Activated naive CD8-positive, alpha-beta T cell treated with anti-CD3 and anti-CD28 coated beads, Interleukin-2, amount 10 ng/mL, durations not matched to agents 7 days and 5 days (primary cell): ENCODE data around the gene PLEKHA7. TPM values are rescaled to one million over a fixed set of nuclear protein-coding genes. Genes with fewer than 3 reads are reported as not detected.
A peak's percentile ranks its signal among the peaks of the same experiment; 100 is the strongest.

ENCODE experiments used
- ATAC-seq: fragments of 150-1000 bp; cut with Tn5 transposase; one replicate; pipeline ENCODE4 v1.10.0; 2021; ENCODE audit warnings: low read depth, moderate library complexity
- POLR2A ChIA-PET: fragments of 350-600 bp; sonication (Branson Sonifier 250); formaldehyde crosslinking; loops from one replicate; lab custom pipeline; 2021; ENCODE audit warnings: antibody characterized with exemption; lab: Charles Lee
- DNase-seq: peaks from one replicate; pipeline ENCODE4 v3.0.0; 2021
- H3K27ac Mint-ChIP-seq: one replicate; pipeline ENCODE4 v1.8.0; 2022; ENCODE audit warnings: mild to moderate bottlenecking, mixed read lengths
- H3K27me3 Mint-ChIP-seq: one replicate; pipeline ENCODE4 v1.8.0; 2022; ENCODE audit warnings: mild to moderate bottlenecking, moderate library complexity, mixed read lengths
- H3K36me3 Mint-ChIP-seq: one replicate; pipeline ENCODE4 v1.8.0; 2021; ENCODE audit warnings: mild to moderate bottlenecking, mixed read lengths
- H3K4me1 Mint-ChIP-seq: one replicate; pipeline ENCODE4 v1.8.0; 2021; ENCODE audit warnings: mixed read lengths
- H3K4me3 Mint-ChIP-seq: one replicate; pipeline ENCODE4 v1.8.0; 2022; ENCODE audit warnings: mild to moderate bottlenecking, moderate library complexity, mixed read lengths
- H3K9me3 Mint-ChIP-seq: one replicate; pipeline ENCODE4 v1.8.0; 2021; ENCODE audit warnings: mixed read lengths
- total RNA-seq, 2 experiments: library from RNA; stranded (reverse); gene quantifications; one replicate each; pipeline ENCODE4 v1.2.3, GENCODE V29; 2021

The PLEKHA7 gene
- total RNA-seq, 2 experiments from 2014 or later = 1.2 to 2.0 TPM

DNA sequence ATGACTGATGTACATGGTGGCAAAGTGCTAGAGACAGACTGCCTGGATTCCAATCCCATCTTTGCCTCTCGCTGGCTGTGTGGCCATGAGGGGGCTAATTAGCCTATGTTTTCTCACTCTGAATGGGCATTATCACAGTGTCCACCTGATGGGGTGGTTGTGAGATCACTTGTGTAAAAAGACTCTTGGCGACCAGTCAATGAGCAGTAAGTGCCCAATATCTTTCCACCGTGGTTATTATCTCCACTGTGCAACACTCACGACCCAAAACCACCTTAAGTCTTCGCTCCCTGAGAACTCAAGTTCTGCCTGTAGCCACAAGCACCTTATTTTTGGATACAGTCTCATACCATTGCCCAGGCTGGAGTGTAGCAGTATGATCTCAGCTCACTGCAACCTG is 52.1 kb downstream of the PLEKHA7 start:
- Mint-ChIP-seq H3K27me3 (peaks cover 3% of the 10 kb centered on the region), H3K9me3 (peaks cover 1% of the 10 kb centered on the region), H3K4me3 (no peak overlapping the region), H3K4me1 (peaks cover 15% of the 10 kb centered on the region), H3K36me3 (no peaks in the 10 kb centered on the region), H3K27ac (no peak overlapping the region)
- ATAC-seq (no peak), DNase-seq (no peak)
- POLR2A ChIA-PET = no interaction called here

GRCh38 chr11:16960250-16960649 is 54.0 kb downstream of the PLEKHA7 start:
- POLR2A ChIA-PET = no interaction called here
- H3K9me3 Mint-ChIP-seq = peaks cover 1% of the 10 kb centered on the region
- ATAC-seq (no peak), DNase-seq (no peak)
- no peak overlapping the region for H3K4me3 Mint-ChIP-seq
- H3K27me3 Mint-ChIP-seq = peaks cover 3% of the 10 kb centered on the region
- H3K36me3 Mint-ChIP-seq = no peaks in the 10 kb centered on the region
- H3K4me1 Mint-ChIP-seq = peaks cover 15% of the 10 kb centered on the region
- no peak overlapping the region for H3K27ac Mint-ChIP-seq

DNA sequence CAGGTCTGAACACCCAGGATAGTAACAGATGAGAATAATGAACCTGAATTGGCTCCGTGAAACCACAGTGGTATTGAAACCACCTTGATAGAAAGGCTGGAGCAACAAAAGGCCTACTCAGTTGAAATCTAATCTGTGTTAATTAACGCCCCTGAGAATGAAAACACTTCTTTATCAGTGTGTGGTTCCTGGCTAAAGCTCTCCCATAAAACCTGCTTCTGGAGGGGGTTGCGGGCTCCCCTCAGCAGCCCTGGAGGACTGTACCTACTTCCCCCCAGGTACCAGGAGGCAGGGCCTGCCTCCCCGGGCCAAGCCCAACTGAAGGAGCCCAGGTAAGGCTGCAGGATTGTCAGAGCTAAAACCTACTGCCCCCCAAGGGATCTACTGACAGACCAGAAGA is 54.6 kb downstream of the PLEKHA7 start:
- ATAC-seq (no peak), DNase-seq (no peak)
- Mint-ChIP-seq H3K36me3 (no peaks in the 10 kb centered on the region), H3K4me1 (peaks cover 15% of the 10 kb centered on the region), H3K4me3 (no peak overlapping the region), H3K9me3 (peaks cover 1% of the 10 kb centered on the region), H3K27me3 (peaks cover 3% of the 10 kb centered on the region), H3K27ac (no peak overlapping the region)
- POLR2A ChIA-PET = no interaction called here

- Mint-ChIP-seq H3K36me3 (no peaks in the 10 kb centered on the region), H3K27ac (no peak overlapping the region), H3K4me1 (peaks cover 8% of the 10 kb centered on the region), H3K4me3 (no peak overlapping the region), H3K27me3 (peaks cover 4% of the 10 kb centered on the region), H3K9me3 (no peaks in the 10 kb centered on the region)
- POLR2A ChIA-PET = no interaction called here
- no peak for DNase-seq
- no peak for ATAC-seq
Measured at GRCh38 chr11:16958833-16959232, 55.4 kb downstream of the PLEKHA7 start.

DNA sequence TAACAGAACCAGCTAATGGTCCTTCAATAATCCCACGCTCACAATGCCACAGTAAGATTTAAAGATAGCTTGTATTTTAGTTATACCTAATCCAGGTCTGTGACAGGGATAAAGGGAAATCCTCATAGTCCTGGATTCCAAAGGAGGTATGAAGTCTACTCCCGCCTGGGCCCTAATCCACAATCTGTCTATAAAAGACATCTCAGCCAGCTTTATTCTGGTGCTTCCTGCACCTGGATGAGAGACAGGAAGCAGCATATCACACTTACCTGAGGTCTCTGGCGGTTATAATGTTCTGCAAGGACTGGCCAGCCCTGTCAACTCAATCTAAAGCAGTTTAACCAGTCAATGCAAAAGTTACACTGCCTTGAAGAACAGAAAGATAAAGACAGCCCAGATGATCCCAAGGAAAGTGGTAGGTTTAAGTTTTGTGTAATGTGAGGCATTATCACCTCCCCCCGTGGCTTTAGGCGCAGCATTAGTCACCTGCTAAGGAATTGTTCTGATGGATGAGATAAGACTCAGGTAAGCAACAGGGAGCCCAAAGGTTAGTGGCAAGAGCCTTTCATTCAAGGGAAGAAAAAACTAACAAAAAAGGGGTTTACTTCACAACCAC is 57.6 kb downstream of the PLEKHA7 start:
- DNase-seq (no peak), ATAC-seq (no peak)
- peaks cover 7% of the 10 kb centered on the region for H3K27me3 Mint-ChIP-seq
- H3K36me3 Mint-ChIP-seq = no peaks in the 10 kb centered on the region
- no peaks in the 10 kb centered on the region for H3K4me1 Mint-ChIP-seq
- H3K27ac Mint-ChIP-seq = no peak overlapping the region
- no peaks in the 10 kb centered on the region for H3K9me3 Mint-ChIP-seq
- H3K4me3 Mint-ChIP-seq = no peak overlapping the region
- POLR2A ChIA-PET = no interaction called here

DNA sequence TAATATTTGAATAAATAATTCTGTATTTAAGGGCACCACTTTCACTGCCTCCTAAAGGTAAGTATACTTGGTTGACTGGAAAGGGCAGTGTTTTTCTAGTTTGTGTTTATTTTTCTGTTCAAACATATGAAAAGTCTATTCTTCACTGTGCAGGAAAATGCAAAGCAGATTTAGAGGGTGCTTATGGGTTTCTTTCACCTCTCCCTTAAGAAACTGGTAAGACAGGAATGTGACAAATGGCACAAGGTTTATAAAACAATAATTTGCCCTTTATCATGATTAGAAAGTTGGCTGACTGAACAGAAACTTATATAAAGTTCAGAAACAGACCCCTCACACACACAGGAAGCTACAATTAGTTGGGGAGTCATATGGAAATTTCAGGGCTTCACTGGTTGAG is 60.6 kb downstream of the PLEKHA7 start:
- POLR2A ChIA-PET = no interaction called here
- Mint-ChIP-seq H3K9me3 (no peaks in the 10 kb centered on the region), H3K4me3 (no peak overlapping the region), H3K4me1 (no peaks in the 10 kb centered on the region), H3K36me3 (no peaks in the 10 kb centered on the region), H3K27me3 (peaks cover 4% of the 10 kb centered on the region), H3K27ac (no peak overlapping the region)
- DNase-seq (no peak), ATAC-seq (no peak)

GRCh38 chr11:16946477-16947282 is 67.5 kb downstream of the PLEKHA7 start:
- Mint-ChIP-seq H3K4me3 (no peak overlapping the region), H3K36me3 (no peaks in the 10 kb centered on the region), H3K27ac (no peak overlapping the region), H3K9me3 (no peaks in the 10 kb centered on the region), H3K27me3 (no peaks in the 10 kb centered on the region), H3K4me1 (peaks cover 2% of the 10 kb centered on the region)
- POLR2A ChIA-PET = no interaction called here
- DNase-seq (no peak), ATAC-seq (no peak)

- POLR2A ChIA-PET = no interaction called here
- Mint-ChIP-seq H3K27ac (no peak overlapping the region), H3K36me3 (no peaks in the 10 kb centered on the region), H3K4me1 (peaks cover 2% of the 10 kb centered on the region), H3K4me3 (no peak overlapping the region), H3K9me3 (no peaks in the 10 kb centered on the region), H3K27me3 (no peaks in the 10 kb centered on the region)
- peak; percentile 85 for ATAC-seq
- peak; percentile 46 for DNase-seq
Measured at GRCh38 chr11:16945671-16946469, 68.3 kb downstream of the PLEKHA7 start.

GRCh38 chr11:16942911-16943310 is 71.3 kb downstream of the PLEKHA7 start:
- Mint-ChIP-seq H3K27ac (no peak overlapping the region), H3K27me3 (no peaks in the 10 kb centered on the region)
- DNase-seq = no peak

DNA sequence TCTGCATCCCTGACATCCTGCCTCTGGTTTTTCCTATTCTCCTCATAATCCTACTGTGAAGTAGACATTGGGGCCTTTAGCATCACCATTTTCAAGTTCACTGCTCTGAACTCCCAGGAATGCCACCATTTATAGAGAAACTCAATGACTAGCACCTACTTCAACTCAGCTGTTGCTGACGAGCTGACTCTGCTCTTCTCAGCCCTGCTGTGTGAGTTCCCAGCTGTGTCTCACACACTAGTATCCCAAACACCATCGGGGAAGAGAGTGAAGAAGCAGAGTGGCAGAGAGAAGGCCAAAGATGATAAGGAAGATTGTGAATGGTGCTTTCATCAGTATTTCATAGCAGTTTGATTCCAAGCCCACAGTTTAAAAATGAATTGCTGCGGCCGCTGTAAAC is 71.9 kb downstream of the PLEKHA7 start:
- Mint-ChIP-seq H3K4me3 (no peak overlapping the region), H3K27ac (no peak overlapping the region), H3K27me3 (no peaks in the 10 kb centered on the region), H3K4me1 (peaks cover 2% of the 10 kb centered on the region), H3K9me3 (no peaks in the 10 kb centered on the region), H3K36me3 (no peaks in the 10 kb centered on the region)
- ATAC-seq = no peak
- DNase-seq = no peak
- POLR2A ChIA-PET = no interaction called here

More at GRCh38 chr11:16942911-16943310, 71.3 kb downstream of the PLEKHA7 start:
- no peaks in the 10 kb centered on the region for H3K9me3 Mint-ChIP-seq
- POLR2A ChIA-PET = no interaction called here
- ATAC-seq = no peak
- H3K36me3 Mint-ChIP-seq = no peaks in the 10 kb centered on the region
- no peak overlapping the region for H3K4me3 Mint-ChIP-seq
- peaks cover 2% of the 10 kb centered on the region for H3K4me1 Mint-ChIP-seq

- Mint-ChIP-seq H3K27ac (no peak overlapping the region), H3K9me3 (no peaks in the 10 kb centered on the region), H3K4me3 (no peak overlapping the region), H3K27me3 (no peaks in the 10 kb centered on the region), H3K36me3 (no peaks in the 10 kb centered on the region), H3K4me1 (peaks cover 2% of the 10 kb centered on the region)
- ATAC-seq = no peak
- POLR2A ChIA-PET = no interaction called here
- no peak for DNase-seq
Measured at GRCh38 chr11:16941935-16942334, 72.3 kb downstream of the PLEKHA7 start.

GRCh38 chr11:16938061-16938460 is 76.2 kb downstream of the PLEKHA7 start:
- DNase-seq (no peak), ATAC-seq (no peak)
- Mint-ChIP-seq H3K4me1 (no peaks in the 10 kb centered on the region), H3K36me3 (no peaks in the 10 kb centered on the region), H3K9me3 (no peaks in the 10 kb centered on the region), H3K27ac (no peak overlapping the region), H3K27me3 (peaks cover 14% of the 10 kb centered on the region), H3K4me3 (no peak overlapping the region)
- POLR2A ChIA-PET = no interaction called here

DNA sequence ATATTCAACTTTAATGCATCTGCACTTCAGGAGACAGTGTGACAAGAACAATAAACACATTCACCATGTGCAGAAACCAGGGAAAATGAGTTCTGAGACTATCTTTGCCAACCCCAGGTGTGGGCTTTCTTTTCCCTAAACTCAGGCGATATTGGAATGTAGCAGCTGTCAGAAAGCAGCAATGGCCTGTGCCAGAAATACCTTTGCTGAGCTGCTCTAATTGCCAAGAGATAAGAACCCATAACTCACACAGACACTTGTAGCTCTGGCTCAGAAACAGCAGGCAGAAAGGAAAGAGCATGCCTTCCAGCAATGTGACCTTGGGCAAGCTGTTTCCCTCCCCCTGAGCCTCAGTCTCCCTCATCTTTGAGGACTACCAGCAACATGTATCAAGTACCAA is 77.6 kb downstream of the PLEKHA7 start:
- no peaks in the 10 kb centered on the region for H3K9me3 Mint-ChIP-seq
- no peaks in the 10 kb centered on the region for H3K36me3 Mint-ChIP-seq
- ATAC-seq (no peak), DNase-seq (no peak)
- H3K4me3 Mint-ChIP-seq = no peak overlapping the region
- peaks cover 24% of the 10 kb centered on the region for H3K27me3 Mint-ChIP-seq
- H3K4me1 Mint-ChIP-seq = no peaks in the 10 kb centered on the region
- H3K27ac Mint-ChIP-seq = no peak overlapping the region
- POLR2A ChIA-PET = no interaction called here
